Measurements from ENCODE around the gene MPDZ.
A peak's percentile ranks its signal among the peaks of the same experiment; 100 is the strongest.

Gene MPDZ

DNA sequence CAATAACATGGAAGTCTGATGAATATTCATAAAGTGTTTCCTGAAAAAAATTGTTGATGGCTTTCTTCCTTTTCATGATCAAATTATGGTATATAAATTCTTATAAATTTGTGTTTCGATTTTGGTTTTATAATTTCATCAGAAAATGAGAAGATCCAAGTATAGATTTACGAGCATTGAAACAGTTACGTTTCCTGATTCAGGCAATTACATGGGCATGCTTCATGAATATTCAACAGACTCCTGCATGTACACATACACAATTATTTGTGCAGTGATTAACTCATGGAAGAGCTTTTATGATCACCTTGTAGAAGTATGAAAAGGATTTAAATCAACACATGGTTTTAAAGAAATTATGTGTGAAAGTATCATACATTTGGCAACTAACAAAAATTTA lies 136.7 kb downstream of the MPDZ start:
- H3K4me1 Mint-ChIP-seq: peaks cover 51% of the 10 kb centered on the region
- H3K4me3 Mint-ChIP-seq: no peak overlapping the region
- peaks cover 30% of the 10 kb centered on the region for H3K36me3 Mint-ChIP-seq (ENCODE audit: low read depth)
- H3K27ac Mint-ChIP-seq: peak overlapping the region in 1 of 3 experiments; percentile 79
- TF ChIP-seq, protein P1, sequence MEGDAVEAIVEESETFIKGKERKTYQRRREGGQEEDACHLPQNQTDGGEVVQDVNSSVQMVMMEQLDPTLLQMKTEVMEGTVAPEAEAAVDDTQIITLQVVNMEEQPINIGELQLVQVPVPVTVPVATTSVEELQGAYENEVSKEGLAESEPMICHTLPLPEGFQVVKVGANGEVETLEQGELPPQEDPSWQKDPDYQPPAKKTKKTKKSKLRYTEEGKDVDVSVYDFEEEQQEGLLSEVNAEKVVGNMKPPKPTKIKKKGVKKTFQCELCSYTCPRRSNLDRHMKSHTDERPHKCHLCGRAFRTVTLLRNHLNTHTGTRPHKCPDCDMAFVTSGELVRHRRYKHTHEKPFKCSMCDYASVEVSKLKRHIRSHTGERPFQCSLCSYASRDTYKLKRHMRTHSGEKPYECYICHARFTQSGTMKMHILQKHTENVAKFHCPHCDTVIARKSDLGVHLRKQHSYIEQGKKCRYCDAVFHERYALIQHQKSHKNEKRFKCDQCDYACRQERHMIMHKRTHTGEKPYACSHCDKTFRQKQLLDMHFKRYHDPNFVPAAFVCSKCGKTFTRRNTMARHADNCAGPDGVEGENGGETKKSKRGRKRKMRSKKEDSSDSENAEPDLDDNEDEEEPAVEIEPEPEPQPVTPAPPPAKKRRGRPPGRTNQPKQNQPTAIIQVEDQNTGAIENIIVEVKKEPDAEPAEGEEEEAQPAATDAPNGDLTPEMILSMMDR (IDR thresholded peaks at IDR 0.05; ENCODE audit: unreplicated experiment in 3 of 3): no peak
- H3K9me3 Mint-ChIP-seq: no peaks in the 10 kb centered on the region
- H3K27me3 Mint-ChIP-seq (ENCODE audit: low read depth): no peaks in the 10 kb centered on the region

DNA sequence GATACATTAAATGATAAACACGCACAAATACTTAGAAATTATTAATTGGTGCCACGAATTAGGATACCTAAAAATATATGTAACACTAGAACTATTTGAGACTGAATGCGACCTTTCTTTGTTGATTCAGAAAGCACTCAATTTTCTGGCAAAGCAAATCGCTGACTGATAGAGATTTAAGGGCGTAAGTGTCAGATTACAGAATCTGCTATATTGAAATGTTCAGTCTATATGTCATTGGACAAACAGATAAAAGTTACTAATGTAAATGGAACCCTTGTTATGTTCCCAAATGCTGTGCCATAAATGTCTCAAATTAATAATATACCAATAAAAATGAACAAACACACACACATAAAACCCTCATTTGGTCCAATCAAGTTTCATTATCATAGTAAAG lies 137.9 kb downstream of the MPDZ start:
- Mint-ChIP-seq H3K27ac (peak overlapping the region in 1 of 3 experiments; percentile 79), H3K27me3 (ENCODE audit: low read depth) (no peaks in the 10 kb centered on the region), H3K4me3 (no peak overlapping the region), H3K9me3 (no peaks in the 10 kb centered on the region), H3K36me3 (ENCODE audit: low read depth) (peaks cover 32% of the 10 kb centered on the region), H3K4me1 (peaks cover 51% of the 10 kb centered on the region)
- TF ChIP-seq, protein P1 (IDR thresholded peaks at IDR 0.05; ENCODE audit: unreplicated experiment in 3 of 3): no peak

DNA sequence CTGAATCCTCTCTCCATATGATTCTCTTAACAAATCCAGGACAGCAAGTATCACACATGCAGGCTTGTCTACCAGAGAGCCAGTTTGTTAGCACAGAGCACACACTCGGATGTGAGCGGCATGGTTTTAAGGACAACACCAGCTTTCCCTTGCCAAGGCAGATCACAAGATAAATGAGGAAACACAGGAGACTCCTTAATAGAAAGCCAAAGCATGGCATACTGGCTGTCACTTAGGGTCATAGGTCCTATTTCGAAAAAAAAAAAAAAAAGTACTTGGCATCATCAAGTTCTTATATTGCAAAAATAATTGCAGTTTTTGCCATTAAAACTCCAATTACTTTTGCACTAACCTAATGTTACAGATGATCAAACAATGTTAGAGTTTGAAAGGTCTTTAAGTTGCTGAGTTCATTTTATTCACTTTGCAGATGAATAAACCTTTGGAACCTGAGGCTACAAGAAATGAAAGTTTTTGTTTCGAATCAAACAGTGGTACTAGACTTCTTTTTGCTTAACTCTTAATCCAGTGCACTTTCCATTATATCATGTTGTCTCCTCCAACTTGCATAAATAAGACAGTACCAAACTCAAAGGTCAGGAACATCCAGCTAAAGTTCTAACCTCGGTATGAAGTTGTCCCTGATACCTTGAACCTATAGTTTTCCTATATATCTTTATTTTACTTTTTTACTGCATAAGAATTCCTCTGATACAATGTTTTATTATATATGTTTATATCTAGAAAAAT lies 138.5 kb downstream of the MPDZ start:
- Mint-ChIP-seq H3K27ac (peak overlapping the region; percentile 19 to 79 (median 39)), H3K4me1 (peaks cover 51% of the 10 kb centered on the region), H3K36me3 (ENCODE audit: low read depth) (peaks cover 32% of the 10 kb centered on the region), H3K27me3 (ENCODE audit: low read depth) (no peaks in the 10 kb centered on the region), H3K9me3 (no peaks in the 10 kb centered on the region), H3K4me3 (no peak overlapping the region)
- TF ChIP-seq, protein P1 (IDR thresholded peaks at IDR 0.05; ENCODE audit: unreplicated experiment in 3 of 3): no peak

DNA sequence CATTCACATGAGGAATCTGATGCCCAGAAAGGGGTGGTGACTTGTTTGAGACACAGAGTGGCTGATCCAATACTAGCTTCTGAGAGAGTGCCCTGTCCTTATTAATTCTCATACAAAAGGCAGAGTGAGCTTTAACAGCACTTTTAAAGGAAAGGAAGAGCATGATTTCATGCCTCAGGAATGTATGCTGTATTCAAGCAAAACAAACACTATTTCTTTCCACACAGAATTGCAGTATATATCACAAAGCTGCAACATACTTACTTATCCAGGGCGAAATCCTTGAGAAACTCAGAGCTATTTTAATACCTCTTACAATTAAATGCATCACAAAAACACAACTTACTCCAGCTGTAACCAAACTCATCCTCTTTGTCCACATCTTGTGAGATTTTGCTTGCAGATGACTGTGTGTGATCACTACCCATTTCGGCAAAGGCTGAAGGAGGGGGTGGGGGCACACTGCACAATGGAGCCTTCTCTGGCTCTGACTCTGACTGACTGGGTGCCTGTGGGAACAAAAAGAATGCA lies 139.8 kb downstream of the MPDZ start:
- Mint-ChIP-seq H3K9me3 (no peaks in the 10 kb centered on the region), H3K27ac (peak overlapping the region; percentile 90 to 96 (median 94)), H3K4me3 (peak overlapping the region in 2 of 3 experiments; percentile 4 to 43), H3K4me1 (peaks cover 46% of the 10 kb centered on the region), H3K36me3 (ENCODE audit: low read depth) (peaks cover 44% of the 10 kb centered on the region), H3K27me3 (ENCODE audit: low read depth) (no peaks in the 10 kb centered on the region)
- TF ChIP-seq, protein P1 (IDR thresholded peaks at IDR 0.05; ENCODE audit: unreplicated experiment in 3 of 3): no peak

DNA sequence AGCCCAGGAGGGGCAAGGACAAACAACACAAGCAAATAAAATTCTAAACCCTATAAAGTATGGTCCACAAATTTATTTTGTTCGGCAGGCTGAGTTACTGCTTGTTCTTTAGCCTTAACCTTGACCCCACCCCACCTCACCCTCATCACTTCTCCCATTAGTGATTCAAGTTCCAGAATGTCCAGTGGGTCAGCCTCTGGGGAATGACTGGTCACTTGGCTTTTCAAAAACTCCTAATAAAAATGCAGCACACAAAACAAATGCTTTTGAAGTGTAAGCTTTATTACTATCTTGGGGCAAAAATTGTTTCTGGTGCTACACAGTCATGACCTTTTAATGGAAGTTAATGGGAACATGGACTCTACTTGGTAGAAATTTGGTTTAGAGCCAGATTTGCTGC lies 142.1 kb downstream of the MPDZ start:
- Mint-ChIP-seq H3K4me1 (peaks cover 28% of the 10 kb centered on the region), H3K27me3 (ENCODE audit: low read depth) (no peaks in the 10 kb centered on the region), H3K36me3 (ENCODE audit: low read depth) (peaks cover 55% of the 10 kb centered on the region), H3K9me3 (no peaks in the 10 kb centered on the region), H3K4me3 (no peak overlapping the region), H3K27ac (no peak overlapping the region)
- TF ChIP-seq, protein P1 (IDR thresholded peaks at IDR 0.05; ENCODE audit: unreplicated experiment in 3 of 3): no peak

DNA sequence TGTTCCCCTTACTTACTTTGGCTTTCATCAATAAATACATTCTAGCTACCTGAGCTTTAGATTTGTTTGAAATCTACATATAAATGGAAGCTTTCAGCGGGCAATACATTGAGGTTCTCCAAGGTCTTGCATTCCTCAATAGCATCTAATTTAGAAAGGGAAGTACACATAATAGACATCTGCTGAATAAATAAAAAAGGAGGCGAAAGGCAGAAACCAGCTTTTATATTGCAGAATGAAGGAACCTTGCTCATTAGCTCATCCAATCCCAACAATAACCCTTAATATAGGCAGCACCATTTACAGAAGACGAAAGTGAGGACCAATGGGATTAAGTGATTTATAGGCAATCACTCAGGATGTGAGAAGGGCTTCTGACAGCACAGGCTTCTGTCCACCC lies 147.5 kb downstream of the MPDZ start:
- Mint-ChIP-seq H3K4me1 (peaks cover 10% of the 10 kb centered on the region), H3K9me3 (no peaks in the 10 kb centered on the region), H3K27ac (no peak overlapping the region), H3K27me3 (ENCODE audit: low read depth) (no peaks in the 10 kb centered on the region), H3K4me3 (no peak overlapping the region), H3K36me3 (ENCODE audit: low read depth) (peaks cover 68% of the 10 kb centered on the region)
- TF ChIP-seq, protein P1 (IDR thresholded peaks at IDR 0.05; ENCODE audit: unreplicated experiment in 3 of 3): no peak

Measured in nephron (organoid).